ENCODE results near the gene KCNJ15.

KCNJ15 gene

GRCh38 chr21:38325731-38326420 is 69.1 kb downstream of the KCNJ15 start:
- DNase-seq (ENCODE audit: low spot score), result peak; percentile 75

DNA sequence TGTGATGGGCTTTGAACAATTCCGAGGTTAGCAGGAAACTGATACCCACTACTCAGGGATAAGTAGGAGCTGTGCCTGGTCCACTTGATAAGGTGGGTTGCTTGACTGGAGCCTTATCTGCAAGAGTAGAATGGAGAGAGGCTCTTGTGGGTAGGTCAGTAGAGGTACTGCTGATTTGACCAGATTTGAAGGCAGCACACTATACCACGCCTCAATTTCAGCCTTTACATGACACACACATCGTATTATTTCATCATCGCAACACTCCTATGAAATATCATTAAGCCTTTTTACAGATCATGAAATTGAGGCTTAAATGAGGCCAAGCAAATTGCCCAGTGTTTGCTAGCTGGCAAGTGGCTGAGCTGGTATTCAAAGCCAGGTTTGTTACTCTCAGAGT is 69.6 kb downstream of the KCNJ15 start:
- DNase-seq (ENCODE audit: low spot score), result no peak

GRCh38 chr21:38326899-38327298 is 70.1 kb downstream of the KCNJ15 start:
- DNase-seq (ENCODE audit: low spot score), result no peak

- peak; percentile 45 for DNase-seq (ENCODE audit: low spot score)
These were observed 71.2 kb downstream of the KCNJ15 start for GRCh38 chr21:38327984-38328383.

DNA sequence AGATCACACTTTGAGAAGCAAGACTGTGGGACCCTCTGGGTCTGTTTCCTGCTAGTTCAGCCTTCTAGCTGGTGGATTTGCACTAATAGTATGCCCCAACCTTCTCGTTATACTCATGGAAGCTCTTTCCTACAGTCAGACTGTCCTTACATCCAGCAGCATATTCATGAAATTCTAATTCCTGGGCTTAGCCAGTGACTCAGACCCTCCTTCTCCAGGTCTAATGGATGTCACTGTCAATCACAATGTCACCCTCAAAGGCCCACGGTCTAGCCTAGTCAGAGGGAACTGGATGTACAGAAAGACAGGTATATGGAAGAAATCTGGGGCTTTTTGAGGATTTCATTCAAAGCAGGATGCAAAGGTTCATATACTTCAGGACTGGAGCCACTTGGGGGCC is 72.4 kb downstream of the KCNJ15 start:
- no peak for DNase-seq (ENCODE audit: low spot score)

- DNase-seq (ENCODE audit: low spot score), result no peak
These were observed 73.9 kb downstream of the KCNJ15 start for GRCh38 chr21:38330666-38331065.

DNA sequence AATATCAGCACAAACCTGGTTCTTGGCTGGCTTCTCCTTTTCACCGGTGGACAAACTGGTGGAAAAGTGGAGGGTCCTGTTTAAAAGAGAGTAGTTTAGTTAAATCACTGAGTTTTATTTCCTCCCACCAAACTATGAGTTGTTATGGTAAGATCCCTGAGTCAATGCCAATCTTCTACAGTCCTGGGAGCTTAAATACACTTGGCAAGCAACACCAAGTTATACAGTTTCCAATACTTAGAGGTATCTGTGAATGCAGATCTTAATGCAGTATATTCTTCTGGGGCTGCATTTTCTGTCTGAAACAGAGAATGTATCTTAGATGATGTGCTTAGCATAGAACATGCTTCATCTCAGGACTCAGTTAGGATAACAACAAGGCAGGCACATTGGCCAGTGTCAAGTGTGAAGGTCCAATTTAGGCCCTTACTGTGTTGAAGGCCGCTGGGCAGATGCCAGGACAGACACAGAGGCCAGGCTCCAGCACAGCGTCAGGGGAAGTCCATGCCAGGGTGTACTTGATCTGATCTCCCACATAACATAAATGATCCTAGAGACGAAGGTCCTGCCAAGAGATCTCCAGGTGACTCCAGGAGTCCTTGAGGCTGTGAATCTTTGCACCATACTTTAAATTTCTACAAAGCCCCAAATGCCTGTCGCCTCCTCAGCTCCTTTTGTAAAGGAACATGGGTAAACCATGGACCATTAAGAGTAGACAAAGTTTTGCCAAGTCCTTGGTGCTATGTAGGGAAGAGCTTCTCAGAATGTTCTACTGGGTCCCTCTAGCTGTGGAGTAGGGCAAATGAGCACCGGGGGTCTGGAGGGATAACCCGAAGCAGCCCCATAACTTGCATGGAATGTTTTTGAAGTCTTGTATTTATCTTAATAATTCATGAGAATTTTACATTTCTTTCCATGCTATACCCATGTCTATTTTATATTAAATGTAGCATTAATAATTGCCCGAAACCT is 76.8 kb downstream of the KCNJ15 start:
- no peak for DNase-seq (ENCODE audit: low spot score)

GRCh38 chr21:38334866-38335265 is 78.1 kb downstream of the KCNJ15 start:
- no peak for DNase-seq (ENCODE audit: low spot score)

DNA sequence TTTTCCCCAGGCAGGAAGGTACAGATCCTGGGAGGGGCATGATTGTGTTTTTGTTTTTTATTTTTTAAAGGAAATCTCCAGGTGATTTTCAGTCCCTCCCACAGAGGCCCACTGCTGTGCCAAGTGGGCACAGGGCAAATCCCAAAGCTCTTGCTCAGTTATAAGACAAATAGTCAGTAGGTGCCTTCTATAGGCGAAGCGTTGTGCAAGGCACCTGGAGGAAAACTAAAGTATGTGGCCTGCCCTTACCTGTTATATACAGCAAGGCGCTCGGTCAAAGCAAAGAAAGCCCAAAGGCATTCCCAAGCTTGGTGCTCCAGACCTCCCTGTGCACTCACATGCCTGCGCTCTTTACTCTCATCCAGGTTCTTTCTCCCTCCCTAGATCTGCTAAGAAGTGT is 81.0 kb downstream of the KCNJ15 start:
- no peak for DNase-seq (ENCODE audit: low spot score)

DNA sequence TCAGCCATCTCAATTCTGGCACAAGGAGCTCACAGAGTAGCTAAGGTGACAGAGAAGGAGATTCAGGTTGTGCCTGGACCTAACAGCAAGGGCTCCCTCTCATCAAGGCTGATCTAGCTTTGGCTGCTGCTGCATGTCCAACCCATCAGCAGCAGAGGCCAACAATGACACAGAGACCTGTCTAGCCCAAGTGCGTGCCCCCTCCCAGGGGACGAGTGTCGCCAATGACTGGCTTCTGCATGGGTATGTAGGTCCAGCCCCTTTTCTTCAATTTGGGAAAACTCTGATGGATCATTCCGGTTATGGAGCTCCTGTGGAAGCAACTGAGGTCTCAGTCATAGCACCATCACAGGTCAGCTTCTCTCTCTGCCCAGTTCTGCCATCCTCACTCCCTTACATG is 83.3 kb downstream of the KCNJ15 start:
- DNase-seq (ENCODE audit: low spot score), result no peak

DNA sequence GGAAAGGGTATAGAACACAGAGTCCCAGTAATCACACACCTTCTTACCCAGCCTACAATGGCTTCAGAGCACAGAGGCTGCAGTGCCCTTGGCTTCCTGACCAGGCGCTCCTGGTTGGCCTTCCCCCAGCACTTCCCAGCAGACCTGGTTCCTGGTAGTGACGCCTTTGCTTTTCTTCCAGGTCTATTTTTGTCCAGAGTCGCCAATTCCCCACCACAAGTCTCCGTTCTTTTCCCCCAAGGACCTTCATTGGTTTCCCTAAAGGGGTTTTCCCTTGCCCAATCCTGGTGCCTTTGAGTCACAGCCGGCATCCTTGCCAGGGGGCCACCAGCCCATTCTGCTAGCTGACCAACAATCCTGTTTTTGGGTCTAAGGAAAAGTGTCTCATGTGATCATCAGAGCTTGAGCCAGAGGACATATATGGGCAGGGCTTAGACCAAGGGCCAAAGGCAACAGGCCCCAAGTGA is 84.8 kb downstream of the KCNJ15 start:
- DNase-seq (ENCODE audit: low spot score), result no peak

- DNase-seq (ENCODE audit: low spot score), result no peak
These were observed 85.9 kb downstream of the KCNJ15 start for GRCh38 chr21:38342739-38343138.

DNA sequence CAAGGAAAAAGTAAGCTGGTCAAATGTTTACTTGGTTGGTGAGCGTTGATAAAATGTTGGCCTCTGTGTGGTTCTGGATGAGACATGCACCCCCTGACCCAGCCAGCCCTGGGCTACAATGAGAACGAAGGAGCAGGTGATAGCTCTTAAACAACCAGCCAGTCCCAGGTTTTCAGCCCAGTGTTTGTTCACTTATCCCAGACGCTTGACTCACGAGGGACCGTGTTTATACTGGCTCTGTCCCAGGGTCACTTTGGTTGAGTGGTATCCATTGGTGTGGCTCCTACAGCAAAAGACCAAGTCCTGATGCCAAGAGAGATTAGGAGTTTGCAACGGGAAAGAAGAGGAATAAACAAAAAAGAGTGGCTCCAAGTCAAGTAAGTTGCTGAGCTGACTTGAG is 86.9 kb downstream of the KCNJ15 start:
- peak; percentile 47 for DNase-seq (ENCODE audit: low spot score)

DNA sequence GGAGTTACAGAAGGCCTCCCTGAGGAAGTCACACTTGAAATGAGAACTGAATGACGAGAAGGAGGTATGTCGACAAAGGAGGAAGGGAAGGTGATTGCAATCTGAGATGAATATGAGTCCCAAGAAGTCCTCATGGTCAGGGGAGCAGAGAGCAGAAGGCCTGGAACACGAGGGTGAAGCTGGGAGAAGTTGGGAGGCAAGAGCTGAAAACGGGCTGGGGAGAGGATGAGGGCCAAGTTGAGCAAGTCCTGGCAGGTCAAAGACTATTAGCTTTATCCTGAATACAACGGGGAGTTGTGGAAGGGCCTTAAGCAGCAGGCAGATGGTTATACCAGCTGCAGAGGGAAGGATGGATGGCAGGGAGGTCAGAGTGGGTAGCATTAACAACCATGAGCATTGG is 89.5 kb downstream of the KCNJ15 start:
- DNase-seq (ENCODE audit: low spot score), result no peak

DNA sequence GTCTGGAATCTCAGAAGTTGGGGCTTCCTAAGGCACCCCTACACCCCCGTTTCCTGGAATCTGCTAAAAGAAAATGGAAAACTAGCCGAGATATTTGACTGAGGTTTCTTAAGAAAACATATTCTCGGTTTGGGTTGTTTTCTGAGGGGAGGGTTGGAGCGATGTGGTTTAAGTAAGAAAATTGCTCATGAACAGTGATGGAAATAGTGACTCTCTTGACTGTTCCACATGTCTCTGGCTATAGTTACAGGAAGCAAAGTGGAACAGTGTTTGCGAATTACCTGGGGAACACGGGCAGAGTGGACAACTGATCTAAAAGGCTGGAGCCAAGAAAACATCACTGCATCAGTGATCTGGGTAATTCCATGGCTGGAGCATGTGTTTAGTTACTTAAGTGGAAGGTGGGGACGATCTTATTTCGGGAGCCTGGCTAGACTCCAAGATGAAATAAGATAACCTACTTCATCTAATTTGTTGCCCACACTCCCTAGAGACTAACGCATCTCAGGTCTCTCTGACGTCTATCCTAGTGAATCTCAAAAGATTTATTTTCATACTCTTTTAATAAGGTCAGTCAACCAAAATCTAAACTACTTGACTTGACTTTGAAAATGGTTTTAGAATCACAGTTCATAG is 92.4 kb downstream of the KCNJ15 start:
- no peak for DNase-seq (ENCODE audit: low spot score)

- no peak for DNase-seq (ENCODE audit: low spot score)
These were observed 93.2 kb downstream of the KCNJ15 start for GRCh38 chr21:38349977-38350376.

DNA sequence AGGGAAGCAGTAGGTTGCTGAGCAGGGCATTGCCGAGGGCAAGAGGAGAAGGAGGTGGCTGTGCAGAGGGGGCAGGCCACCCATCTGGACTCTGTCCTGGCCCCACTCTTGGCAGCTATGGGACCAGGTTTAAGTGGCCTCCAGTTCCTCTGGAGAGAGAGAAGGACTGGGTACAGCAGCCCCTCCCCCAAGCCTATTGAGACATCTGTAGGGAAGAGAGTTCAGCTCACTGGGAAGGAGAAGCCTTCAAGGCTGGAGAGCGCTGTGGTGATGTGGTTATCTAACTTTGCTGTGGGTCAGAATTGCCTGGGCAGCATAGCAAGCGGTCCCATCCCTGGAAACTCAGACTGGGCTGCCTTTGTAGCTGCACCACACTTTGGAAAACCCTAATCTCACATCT is 93.9 kb downstream of the KCNJ15 start:
- no peak for DNase-seq (ENCODE audit: low spot score)

DNA sequence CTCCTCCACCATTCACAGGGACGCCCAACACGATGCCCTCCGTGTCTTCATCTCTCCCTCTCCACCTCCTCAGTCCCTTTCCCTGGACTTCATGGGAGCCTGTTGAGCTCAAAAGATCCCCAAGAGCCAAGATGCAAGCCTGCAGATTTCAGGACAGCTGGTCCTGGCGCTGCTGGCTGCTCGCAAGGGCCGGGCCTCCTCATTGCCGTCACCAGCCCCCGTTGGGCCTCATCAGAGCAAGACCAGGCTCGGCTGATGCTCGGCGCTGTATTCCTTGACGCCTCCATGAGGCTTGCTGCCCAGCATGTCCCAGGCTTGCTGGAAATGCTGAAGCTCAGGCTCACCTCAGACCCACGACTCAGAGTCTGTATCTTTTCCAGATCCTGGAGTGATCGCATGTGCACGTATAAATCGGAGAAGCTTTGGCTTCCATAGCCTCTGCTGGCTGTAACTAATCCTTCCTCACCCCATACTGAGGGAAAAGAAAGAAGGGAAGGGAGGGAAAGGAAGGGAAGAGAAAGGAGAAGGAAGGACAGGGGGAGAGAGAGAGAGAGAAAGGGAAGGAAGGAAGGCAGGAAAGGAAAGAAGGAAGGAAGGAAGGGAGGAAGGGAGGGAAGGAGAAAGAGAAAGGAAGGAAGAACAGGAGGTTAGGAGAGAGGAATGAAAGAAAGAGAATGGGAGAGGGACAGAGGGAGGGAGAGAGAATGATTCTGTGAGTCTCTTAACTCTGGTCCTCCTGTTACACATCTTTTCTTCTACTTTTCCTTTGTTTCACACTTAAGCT is 94.6 kb downstream of the KCNJ15 start:
- DNase-seq (ENCODE audit: low spot score), result no peak

DNA sequence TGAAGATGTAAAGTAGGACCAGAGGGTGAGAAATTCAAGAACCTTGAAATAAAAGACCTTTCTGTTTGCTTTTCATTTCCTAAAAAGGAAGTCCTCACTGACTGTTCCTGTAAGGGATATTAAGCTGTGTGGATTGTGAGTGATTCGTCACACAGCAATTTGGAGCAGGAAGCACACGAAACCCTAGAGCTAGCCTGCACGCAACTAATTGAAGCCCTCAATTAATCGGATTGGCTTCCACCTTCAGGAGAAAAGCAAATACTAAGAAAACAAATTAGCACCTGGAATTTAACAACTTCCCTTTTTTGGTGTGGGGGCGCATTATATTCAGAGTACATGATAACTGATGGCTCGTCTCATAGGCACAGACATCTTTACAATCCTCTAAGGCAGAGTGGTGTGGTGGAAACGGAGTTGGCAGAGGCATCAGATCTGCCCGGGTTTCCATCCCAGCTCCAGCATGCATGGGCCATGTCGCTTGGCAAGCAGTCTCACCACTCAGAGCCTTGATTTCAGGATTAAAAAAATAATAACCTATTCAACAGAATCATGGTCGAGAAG is 95.2 kb downstream of the KCNJ15 start:
- peak; percentile 84 for DNase-seq (ENCODE audit: low spot score)

DNA sequence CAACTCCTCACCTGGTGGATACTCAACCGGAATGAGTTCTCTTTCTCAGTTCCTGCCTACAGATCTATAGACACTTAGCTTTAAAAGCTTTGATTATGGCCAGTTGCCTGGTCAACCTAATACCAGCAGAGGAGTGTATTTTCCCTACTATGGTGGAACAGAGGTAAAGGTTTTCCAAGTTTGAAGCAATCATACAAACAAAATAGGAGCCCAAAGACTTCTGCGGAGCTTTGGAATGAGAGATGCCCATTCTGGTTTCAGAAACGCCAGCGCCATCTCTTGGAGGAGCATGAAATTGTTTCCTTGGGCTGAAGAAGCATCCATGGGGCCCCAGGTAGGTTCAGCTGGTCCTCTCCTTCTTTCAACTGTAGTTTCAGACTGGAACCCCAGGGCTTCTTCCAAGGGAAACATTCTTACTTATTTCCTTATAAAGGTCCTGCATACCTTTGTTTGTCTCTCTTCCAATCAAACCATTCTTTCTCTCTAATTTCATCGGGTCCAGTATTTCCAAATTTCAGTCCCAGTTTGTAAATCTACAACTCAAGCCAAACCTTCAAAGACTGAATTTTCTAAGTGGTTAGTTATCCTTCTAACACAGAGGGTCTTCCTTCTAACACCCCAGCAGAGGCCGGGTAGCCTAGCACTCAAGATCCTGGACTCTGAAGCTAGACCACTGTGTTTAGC is 95.9 kb downstream of the KCNJ15 start:
- peak; percentile 85 for DNase-seq (ENCODE audit: low spot score)

GRCh38 chr21:38354231-38354630 is 97.4 kb downstream of the KCNJ15 start:
- no peak for DNase-seq (ENCODE audit: low spot score)
